Measurements from ENCODE around the gene STK33. TPM values are rescaled to one million over a fixed set of nuclear protein-coding genes. Genes with fewer than 3 reads are reported as not detected.

Gene STK33
- total RNA-seq, 4 donors from 2014 or later: 1.9 to 18.9 (median 3.1) TPM

- Histone ChIP-seq H3K27me3 (no peaks in the 10 kb centered on the region), H3K27ac (peak overlapping the region in 2 of 4 donors; percentile 27 to 33), H3K4me3 (peak overlapping the region; percentile 44 to 64 (median 60)), H3K4me1 (peaks cover 0 to 13% (median 0%) of the 10 kb centered on the region in 4 donors), H3K36me3 (no peaks in the 10 kb centered on the region), H3K9me3 (no peaks in the 10 kb centered on the region)
- DNase-seq: no peak
- TF ChIP-seq POLR2A (IDR thresholded peaks at IDR 0.05) (no peak), CTCF (IDR thresholded peaks at IDR 0.05) (no peak)
Measured at GRCh38 chr11:8593455-8593854, 573 bp downstream of the STK33 start.

GRCh38 chr11:8587915-8588314, 6.1 kb downstream of the STK33 start:
- Histone ChIP-seq H3K4me1 (no peaks in the 10 kb centered on the region), H3K27me3 (no peaks in the 10 kb centered on the region), H3K4me3 (no peak overlapping the region), H3K27ac (no peak overlapping the region), H3K9me3 (no peaks in the 10 kb centered on the region), H3K36me3 (no peaks in the 10 kb centered on the region)
- no peak for TF ChIP-seq CTCF (IDR thresholded peaks at IDR 0.05)
- TF ChIP-seq POLR2A (IDR thresholded peaks at IDR 0.05): no peak
- DNase-seq: no peak

- DNase-seq: no peak
- H3K9me3 ChIP-seq: no peaks in the 10 kb centered on the region
- no peak overlapping the region for H3K4me3 ChIP-seq
- TF ChIP-seq CTCF (IDR thresholded peaks at IDR 0.05) (no peak), POLR2A (IDR thresholded peaks at IDR 0.05) (no peak)
- H3K36me3 ChIP-seq: no peaks in the 10 kb centered on the region
- no peaks in the 10 kb centered on the region for H3K4me1 ChIP-seq
- H3K27ac ChIP-seq: no peak overlapping the region
- H3K27me3 ChIP-seq: no peaks in the 10 kb centered on the region
Measured at GRCh38 chr11:8586805-8587204, 7.2 kb downstream of the STK33 start.

- no peak overlapping the region for H3K4me3 ChIP-seq
- TF ChIP-seq CTCF (IDR thresholded peaks at IDR 0.05) (no peak), POLR2A (IDR thresholded peaks at IDR 0.05) (no peak)
- no peak overlapping the region for H3K27ac ChIP-seq
- no peak for DNase-seq
- H3K9me3 ChIP-seq: no peaks in the 10 kb centered on the region
- no peaks in the 10 kb centered on the region for H3K27me3 ChIP-seq
- no peaks in the 10 kb centered on the region for H3K4me1 ChIP-seq
- H3K36me3 ChIP-seq: no peaks in the 10 kb centered on the region
Measured at GRCh38 chr11:8586184-8586583, 7.8 kb downstream of the STK33 start.

- TF ChIP-seq POLR2A (IDR thresholded peaks at IDR 0.05) (no peak), CTCF (IDR thresholded peaks at IDR 0.05) (no peak)
- no peak overlapping the region for H3K4me3 ChIP-seq
- no peaks in the 10 kb centered on the region for H3K27me3 ChIP-seq
- H3K36me3 ChIP-seq: no peaks in the 10 kb centered on the region
- no peaks in the 10 kb centered on the region for H3K9me3 ChIP-seq
- peak overlapping the region in 2 of 4 donors; percentile 50 to 65 for H3K27ac ChIP-seq
- no peaks in the 10 kb centered on the region for H3K4me1 ChIP-seq
- no peak for DNase-seq
Measured at GRCh38 chr11:8584511-8584910, 9.5 kb downstream of the STK33 start.

- no peaks in the 10 kb centered on the region for H3K27me3 ChIP-seq
- H3K4me1 ChIP-seq: no peaks in the 10 kb centered on the region
- no peak for DNase-seq
- no peak for TF ChIP-seq POLR2A (IDR thresholded peaks at IDR 0.05)
- no peak for TF ChIP-seq CTCF (IDR thresholded peaks at IDR 0.05)
- no peak overlapping the region for H3K4me3 ChIP-seq
- no peaks in the 10 kb centered on the region for H3K36me3 ChIP-seq
- peak overlapping the region in 2 of 4 donors; percentile 50 to 65 for H3K27ac ChIP-seq
- H3K9me3 ChIP-seq: no peaks in the 10 kb centered on the region
Measured at GRCh38 chr11:8584082-8584481, 9.9 kb downstream of the STK33 start.
